Testis (tissue), 2 donors: Measurements from ENCODE around the gene NOL6.
"Not testable (repeated sequence)": the region's sequence is repeated elsewhere in the genome, so short reads cannot be mapped to it uniquely, and the experiment has no call there.

Experiments
- POLR2A ChIP-seq: fragments of 450-650 bp; IDR thresholded peaks from one replicate; pipeline ENCODE4 v1.6.1; 2017; ENCODE audit warnings: antibody characterized with exemption, mild to moderate bottlenecking, moderate library complexity
- TF ChIP-seq, protein P1 (sequence below), 3 experiments: fragments of 450-650 bp in 2 of 3; fragments of 200-600 bp in 1 of 3; sonication (generic) in 1 of 3; IDR thresholded peaks; one replicate each; pipeline ENCODE4 v1.5.1; 2016 to 2019; ENCODE audit warnings: antibody characterized with exemption in 3 of 3, mild to moderate bottlenecking in 2 of 3, moderate library complexity in 1 of 3

DNA sequence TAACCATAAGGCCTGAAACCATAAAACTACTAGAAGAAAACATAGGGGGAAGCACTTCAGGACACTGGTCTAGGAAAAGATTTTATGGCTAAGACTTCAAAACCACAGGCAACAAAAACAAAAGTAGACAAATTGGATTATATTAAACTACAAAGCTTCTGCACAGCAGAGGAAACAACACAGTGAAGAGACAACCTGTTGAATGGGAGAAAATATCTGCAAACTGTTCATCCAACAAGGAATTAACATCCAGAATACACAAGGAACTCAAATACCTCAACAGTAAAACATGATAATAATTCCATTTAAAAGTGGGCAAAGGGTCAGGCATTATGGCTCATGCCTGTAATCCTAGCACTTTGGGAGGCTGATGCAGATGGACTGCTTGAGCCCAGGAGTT, 11.6 kb upstream of the NOL6 start:
- TF ChIP-seq POLR2A, result not testable (repeated sequence)
- TF ChIP-seq, protein P1, sequence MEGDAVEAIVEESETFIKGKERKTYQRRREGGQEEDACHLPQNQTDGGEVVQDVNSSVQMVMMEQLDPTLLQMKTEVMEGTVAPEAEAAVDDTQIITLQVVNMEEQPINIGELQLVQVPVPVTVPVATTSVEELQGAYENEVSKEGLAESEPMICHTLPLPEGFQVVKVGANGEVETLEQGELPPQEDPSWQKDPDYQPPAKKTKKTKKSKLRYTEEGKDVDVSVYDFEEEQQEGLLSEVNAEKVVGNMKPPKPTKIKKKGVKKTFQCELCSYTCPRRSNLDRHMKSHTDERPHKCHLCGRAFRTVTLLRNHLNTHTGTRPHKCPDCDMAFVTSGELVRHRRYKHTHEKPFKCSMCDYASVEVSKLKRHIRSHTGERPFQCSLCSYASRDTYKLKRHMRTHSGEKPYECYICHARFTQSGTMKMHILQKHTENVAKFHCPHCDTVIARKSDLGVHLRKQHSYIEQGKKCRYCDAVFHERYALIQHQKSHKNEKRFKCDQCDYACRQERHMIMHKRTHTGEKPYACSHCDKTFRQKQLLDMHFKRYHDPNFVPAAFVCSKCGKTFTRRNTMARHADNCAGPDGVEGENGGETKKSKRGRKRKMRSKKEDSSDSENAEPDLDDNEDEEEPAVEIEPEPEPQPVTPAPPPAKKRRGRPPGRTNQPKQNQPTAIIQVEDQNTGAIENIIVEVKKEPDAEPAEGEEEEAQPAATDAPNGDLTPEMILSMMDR (IDR thresholded peaks at IDR 0.05), result not testable (repeated sequence)
